HepG2 (cell line): ENCODE measurements around the gene FAM171A2. TPM values are rescaled to one million over a fixed set of nuclear protein-coding genes. Genes with fewer than 3 reads are reported as not detected.

Source experiments
- ATF4 ChIP-seq, 2 experiments: fragments of 450-650 bp in 1 of 2; sonication (generic) in 1 of 2; formaldehyde crosslinking; IDR thresholded peaks; 2 replicates each; pipeline versions ENCODE4 v1.5.0 to v1.8.0; 2020 to 2022; ENCODE audit warnings: mild to moderate bottlenecking in 1 of 2, missing genetic modification reagents in 1 of 2
- CBX2 ChIP-seq, 2 experiments: fragments of 200-600 bp in 1 of 2; sonication (generic); formaldehyde crosslinking in 1 of 2; IDR thresholded peaks; 2 replicates each; pipeline versions ENCODE4 v1.7.0 to v1.8.1; 2018 to 2022; ENCODE audit warnings: low read depth in 2 of 2, low read length in 1 of 2, mild to moderate bottlenecking in 1 of 2, missing genetic modification reagents in 1 of 2
- HHEX ChIP-seq: IDR thresholded peaks from 2 replicates; pipeline ENCODE4 v1.6.1; 2016; ENCODE audit warnings: control low read depth
- HMGA1 ChIP-seq: sonication (generic); formaldehyde crosslinking; conservative IDR thresholded peaks from 2 replicates; pipeline ENCODE4 v1.4.0; 2020; ENCODE audit warnings: missing genetic modification reagents
- MTERF4 ChIP-seq: sonication (generic); formaldehyde crosslinking; IDR thresholded peaks from 2 replicates; pipeline ENCODE4 v1.8.0; 2023; ENCODE audit warnings: mild to moderate bottlenecking, missing genetic modification reagents
- PITX1 ChIP-seq: sonication (generic); formaldehyde crosslinking; IDR thresholded peaks from 2 replicates; pipeline ENCODE4 v1.5.1; 2020; ENCODE audit warnings: mild to moderate bottlenecking, missing genetic modification reagents
- THYN1 ChIP-seq: sonication (generic); formaldehyde crosslinking; IDR thresholded peaks from 2 replicates; pipeline ENCODE4 v1.8.1; 2023; ENCODE audit warnings: low read depth, mild to moderate bottlenecking, moderate library complexity, missing genetic modification reagents, borderline replicate concordance
- YY1 ChIP-seq: IDR thresholded peaks from 2 replicates; pipeline ENCODE4 v1.6.1; 2011; ENCODE audit warnings: low read length, low read depth, moderate library complexity, mild to moderate bottlenecking; ENCODE audit not compliant: insufficient read depth, insufficient replicate concordance
- ZBTB38 ChIP-seq: sonication (generic); formaldehyde crosslinking; IDR thresholded peaks from 2 replicates; pipeline ENCODE4 v1.5.1; 2020; ENCODE audit warnings: mild to moderate bottlenecking, missing genetic modification reagents
- ZFAT ChIP-seq: sonication (generic); formaldehyde crosslinking; conservative IDR thresholded peaks from 2 replicates; pipeline ENCODE4 v1.8.1; 2023; ENCODE audit warnings: missing genetic modification reagents, inconsistent platforms
- ZMYM4 ChIP-seq: sonication (generic); formaldehyde crosslinking; IDR thresholded peaks from 2 replicates; pipeline ENCODE4 v1.8.1; 2023; ENCODE audit warnings: mild to moderate bottlenecking, missing genetic modification reagents
- ZNF121 ChIP-seq: sonication (generic); formaldehyde crosslinking; IDR thresholded peaks from 2 replicates; pipeline ENCODE4 v1.5.0; 2020; ENCODE audit warnings: mild to moderate bottlenecking, missing genetic modification reagents
- ZNF136 ChIP-seq: sonication (generic); formaldehyde crosslinking; IDR thresholded peaks from 2 replicates; pipeline ENCODE4 v1.8.1; 2022; ENCODE audit warnings: low read depth, mild to moderate bottlenecking, moderate library complexity, missing genetic modification reagents
- ZNF17 ChIP-seq: sonication (generic); formaldehyde crosslinking; IDR thresholded peaks from 2 replicates; pipeline ENCODE4 v1.5.0; 2020; ENCODE audit warnings: mild to moderate bottlenecking, missing genetic modification reagents
- ZNF20 ChIP-seq: sonication (generic); formaldehyde crosslinking; IDR thresholded peaks from 2 replicates; pipeline ENCODE4 v1.4.0; 2020; ENCODE audit warnings: mild to moderate bottlenecking, moderate library complexity, missing genetic modification reagents
- ZNF280D ChIP-seq: sonication (generic); formaldehyde crosslinking; IDR thresholded peaks from 2 replicates; pipeline ENCODE4 v1.5.1; 2020; ENCODE audit warnings: mild to moderate bottlenecking, missing genetic modification reagents
- ZNF780A ChIP-seq: sonication (generic); formaldehyde crosslinking; IDR thresholded peaks from 2 replicates; pipeline ENCODE4 v1.8.0; 2022; ENCODE audit warnings: mild to moderate bottlenecking, missing genetic modification reagents, moderate library complexity
- ZNF782 ChIP-seq: sonication (generic); formaldehyde crosslinking; IDR thresholded peaks from 2 replicates; pipeline ENCODE4 v1.4.0; 2020; ENCODE audit warnings: missing genetic modification reagents, mild to moderate bottlenecking, borderline replicate concordance
- ZNF790 ChIP-seq: sonication (generic); formaldehyde crosslinking; IDR thresholded peaks from 2 replicates; pipeline ENCODE4 v1.8.0; 2022; ENCODE audit warnings: missing genetic modification reagents, mild to moderate bottlenecking, borderline replicate concordance
- ZNF800 ChIP-seq: sonication (generic); formaldehyde crosslinking; IDR thresholded peaks from 2 replicates; pipeline ENCODE4 v1.4.0; 2020; ENCODE audit warnings: missing genetic modification reagents
- polyA plus RNA-seq, 8 experiments: library from polyadenylated mRNA; depleted of rRNA in 3 of 8; stranded (reverse) in 7 of 8; unstranded in 1 of 8; fragments of >200 nt; fragmentation: Illumina TruSeq in 4 of 8; extraction: Trizol in 4 of 8; gene quantifications; 2 replicates each; pipeline versions ENCODE4 v1.2.1 to v1.2.3, GENCODE V29; 2011 to 2016; ENCODE audit warnings: low read depth in 4 of 8, missing spikeins in 1 of 8, mixed read lengths in 1 of 8; ENCODE audit not compliant: insufficient read depth in 1 of 8
- total RNA-seq, 5 experiments: library from RNA; depleted of rRNA; stranded (reverse); fragments of >200 nt; fragmentation: Illumina TruSeq; extraction: Trizol; gene quantifications; 2 replicates each; pipeline ENCODE4 v1.2.3, GENCODE V29; 2016; ENCODE audit warnings: low read depth in 1 of 5

Gene FAM171A2
- total and polyA plus RNA-seq, 2 of the 13 experiments (the other 11 are each of a cell fraction or from before 2014, with no cell fraction given): 1.8 to 3.6 TPM

GRCh38 chr17:44323359-44324091, 40.1 kb downstream of the FAM171A2 start (continued):
- 0 out of 2 replicates have a peak, but pooled peaks have one; percentile 19 for TF ChIP-seq ZNF800
- TF ChIP-seq ZNF280D (CRISPR knock-in tag): peak; percentile 61
- TF ChIP-seq ZNF790 (CRISPR knock-in tag): no peak
- peak; percentile 28; the same call in 1 of the 2 replicates for TF ChIP-seq PITX1
- no peak for TF ChIP-seq ZNF20 (CRISPR knock-in tag)
- TF ChIP-seq YY1: peak; percentile 54
- TF ChIP-seq ZNF780A: no peak
- no peak for TF ChIP-seq HMGA1 (CRISPR knock-in tag)
- TF ChIP-seq ZNF17 (CRISPR knock-in tag): no peak
- TF ChIP-seq ZNF121 (CRISPR knock-in tag): peak; percentile 42; the same call in 1 of the 2 replicates
- TF ChIP-seq ZNF782 (CRISPR knock-in tag): peak; percentile 16; the same call in 1 of the 2 replicates
- TF ChIP-seq MTERF4 (CRISPR knock-in tag): 0 out of 2 replicates have a peak, but pooled peaks have one; percentile 31
- TF ChIP-seq ZMYM4 (CRISPR knock-in tag): peak; percentile 59; the same call in 1 of the 2 replicates
- no peak for TF ChIP-seq ZNF136 (CRISPR knock-in tag)
- TF ChIP-seq THYN1 (CRISPR knock-in tag): no peak
- no peak for TF ChIP-seq HHEX (CRISPR knock-in tag)
- TF ChIP-seq CBX2 (IDR thresholded peaks at IDR 0.05; ENCODE audit: low read depth, low read length): no peak
- TF ChIP-seq CBX2 (CRISPR knock-in tag; IDR thresholded peaks at IDR 0.05; ENCODE audit: low read depth): no peak
- TF ChIP-seq ATF4 (CRISPR knock-in tag; IDR thresholded peaks at IDR 0.05): peak in 1 of 2 experiments; percentile 47; a peak in 1 of 4 replicates
- TF ChIP-seq ZBTB38: no peak; the same call in 1 of the 2 replicates
- TF ChIP-seq ZFAT (CRISPR knock-in tag): no peak
